Measurements from ENCODE around the gene TMPRSS2.
"Not testable (repeated sequence)": the region's sequence is repeated elsewhere in the genome, so short reads cannot be mapped to it uniquely, and the experiment has no call there.

Gene TMPRSS2

DNA sequence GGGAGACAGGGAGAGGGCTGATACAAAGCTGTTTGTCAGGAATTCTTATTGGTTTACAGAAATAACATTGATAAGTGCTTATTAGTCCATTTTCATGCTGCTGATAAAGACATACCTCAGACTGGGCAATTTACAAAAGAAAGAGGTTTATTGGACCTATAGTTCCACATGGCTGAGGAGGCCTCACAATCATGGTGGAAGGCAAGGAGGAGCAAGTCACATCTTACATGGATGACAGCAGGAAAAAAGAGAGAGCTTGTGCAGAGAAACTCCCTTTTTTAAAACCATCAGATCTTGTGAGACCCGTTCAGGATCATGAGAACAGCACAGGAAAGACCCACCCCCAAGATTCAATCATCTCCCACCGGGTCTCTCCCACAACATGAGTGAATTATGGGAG lies 90.5 kb downstream of the TMPRSS2 start:
- in situ Hi-C loops (cut with MboI; ENCODE audit: low pct_unique_long_range_greater_than_20kb, low sequenced_read_pairs); DNase-seq: not testable (repeated sequence)
